ENCODE data around the gene LRRC8E. TPM values are rescaled to one million over a fixed set of nuclear protein-coding genes. Genes with fewer than 3 reads are reported as not detected.
"Not testable (repeated sequence)": the region's sequence is repeated elsewhere in the genome, so short reads cannot be mapped to it uniquely, and the experiment has no call there.

The LRRC8E gene
- polyA plus RNA-seq, 4 donors, result 0.27 to 0.71 (median 0.60) TPM

GRCh38 chr19:7883105-7883504 is 5.2 kb upstream of the LRRC8E start:
- Histone ChIP-seq H3K4me3 (ENCODE audit: low read depth in 1 of 3, low read length in 3 of 3) (no peak overlapping the region), H3K36me3 (ENCODE audit: control insufficient read depth in 3 of 3, insufficient read depth in 2 of 3, low read depth in 1 of 3, low read length in 3 of 3) (no peaks in the 10 kb centered on the region)
- WGBS, 3 donors, result 52 to 85% (median 62%) methylated on average over 4 of the region's 4 CpGs

GRCh38 chr19:7883796-7884570 is 4.3 kb upstream of the LRRC8E start:
- no peak for FAIRE-seq
- H3K9me3 ChIP-seq (ENCODE audit: control insufficient read depth in 2 of 2, insufficient read depth in 1 of 2, low read depth in 1 of 2, low read length in 1 of 2), result no peaks in the 10 kb centered on the region
- 79 to 90% (median 88%) methylated on average over 2 of the region's 2 CpGs for WGBS, 3 donors

More at GRCh38 chr19:7883105-7883504, 5.2 kb upstream of the LRRC8E start:
- FAIRE-seq, result no peak
- H3K4me1 ChIP-seq (ENCODE audit: control insufficient read depth in 3 of 3, insufficient read depth in 2 of 3, low read depth in 1 of 3, low read length in 2 of 3), result peaks cover 0 to 7% (median 0%) of the 10 kb centered on the region in 3 donors
- peaks cover 0 to 9% (median 0%) of the 10 kb centered on the region in 3 donors for H3K27me3 ChIP-seq (ENCODE audit: control insufficient read depth in 3 of 3, insufficient read depth in 3 of 3, low read length in 3 of 3)
- H3K27ac ChIP-seq (ENCODE audit: low read depth in 1 of 3, low read length in 2 of 3), result no peak overlapping the region
- H3K9me3 ChIP-seq (ENCODE audit: control insufficient read depth in 2 of 2, insufficient read depth in 1 of 2, low read depth in 1 of 2, low read length in 1 of 2), result no peaks in the 10 kb centered on the region
- DNase-seq, result no peak

GRCh38 chr19:7885818-7886217 is 2.5 kb upstream of the LRRC8E start:
- no peak for DNase-seq
- Histone ChIP-seq H3K27ac (ENCODE audit: low read depth in 1 of 3, low read length in 2 of 3) (no peak overlapping the region), H3K27me3 (ENCODE audit: control insufficient read depth in 3 of 3, insufficient read depth in 3 of 3, low read length in 3 of 3) (peaks cover 0 to 19% (median 2%) of the 10 kb centered on the region in 3 donors), H3K36me3 (ENCODE audit: control insufficient read depth in 3 of 3, insufficient read depth in 2 of 3, low read depth in 1 of 3, low read length in 3 of 3) (no peaks in the 10 kb centered on the region), H3K9me3 (ENCODE audit: control insufficient read depth in 2 of 2, insufficient read depth in 1 of 2, low read depth in 1 of 2, low read length in 1 of 2) (no peaks in the 10 kb centered on the region), H3K4me3 (ENCODE audit: low read depth in 1 of 3, low read length in 3 of 3) (no peak overlapping the region), H3K4me1 (ENCODE audit: control insufficient read depth in 3 of 3, insufficient read depth in 2 of 3, low read depth in 1 of 3, low read length in 2 of 3) (peaks cover 0 to 8% (median 0%) of the 10 kb centered on the region in 3 donors)
- FAIRE-seq, result no peak
- 68 to 83% (median 76%) methylated on average over 8 of the region's 8 CpGs for WGBS, 3 donors

More at GRCh38 chr19:7883796-7884570, 4.3 kb upstream of the LRRC8E start:
- Histone ChIP-seq H3K4me1 (ENCODE audit: control insufficient read depth in 3 of 3, insufficient read depth in 2 of 3, low read depth in 1 of 3, low read length in 2 of 3) (peaks cover 0 to 8% (median 0%) of the 10 kb centered on the region in 3 donors), H3K27ac (ENCODE audit: low read depth in 1 of 3, low read length in 2 of 3) (no peak overlapping the region), H3K36me3 (ENCODE audit: control insufficient read depth in 3 of 3, insufficient read depth in 2 of 3, low read depth in 1 of 3, low read length in 3 of 3) (no peaks in the 10 kb centered on the region), H3K27me3 (ENCODE audit: control insufficient read depth in 3 of 3, insufficient read depth in 3 of 3, low read length in 3 of 3) (peaks cover 0 to 16% (median 2%) of the 10 kb centered on the region in 3 donors), H3K4me3 (ENCODE audit: low read depth in 1 of 3, low read length in 3 of 3) (no peak overlapping the region)
- DNase-seq, result no peak

- FAIRE-seq (no peak), DNase-seq (no peak)
- Histone ChIP-seq H3K4me3 (ENCODE audit: low read depth in 1 of 3, low read length in 3 of 3) (no peak overlapping the region), H3K27me3 (ENCODE audit: control insufficient read depth in 3 of 3, insufficient read depth in 3 of 3, low read length in 3 of 3) (peaks cover 0 to 19% (median 2%) of the 10 kb centered on the region in 3 donors), H3K36me3 (ENCODE audit: control insufficient read depth in 3 of 3, insufficient read depth in 2 of 3, low read depth in 1 of 3, low read length in 3 of 3) (no peaks in the 10 kb centered on the region), H3K27ac (ENCODE audit: low read depth in 1 of 3, low read length in 2 of 3) (no peak overlapping the region), H3K4me1 (ENCODE audit: control insufficient read depth in 3 of 3, insufficient read depth in 2 of 3, low read depth in 1 of 3, low read length in 2 of 3) (peaks cover 0 to 8% (median 0%) of the 10 kb centered on the region in 3 donors), H3K9me3 (ENCODE audit: control insufficient read depth in 2 of 2, insufficient read depth in 1 of 2, low read depth in 1 of 2, low read length in 1 of 2) (no peaks in the 10 kb centered on the region)
- 39 to 68% (median 50%) methylated on average over 16 of the region's 16 CpGs for WGBS, 3 donors
Observed at GRCh38 chr19:7887408-7888144, 734 bp upstream of the LRRC8E start.

- Histone ChIP-seq H3K36me3 (ENCODE audit: control insufficient read depth in 3 of 3, insufficient read depth in 2 of 3, low read depth in 1 of 3, low read length in 3 of 3) (no peaks in the 10 kb centered on the region), H3K4me3 (ENCODE audit: low read depth in 1 of 3, low read length in 3 of 3) (peak overlapping the region; percentile 26 to 39 (median 28)), H3K4me1 (ENCODE audit: control insufficient read depth in 3 of 3, insufficient read depth in 2 of 3, low read depth in 1 of 3, low read length in 2 of 3) (peaks cover 0 to 8% (median 0%) of the 10 kb centered on the region in 3 donors), H3K27ac (ENCODE audit: low read depth in 1 of 3, low read length in 2 of 3) (no peak overlapping the region), H3K27me3 (ENCODE audit: control insufficient read depth in 3 of 3, insufficient read depth in 3 of 3, low read length in 3 of 3) (peaks cover 0 to 19% (median 2%) of the 10 kb centered on the region in 3 donors), H3K9me3 (ENCODE audit: control insufficient read depth in 2 of 2, insufficient read depth in 1 of 2, low read depth in 1 of 2, low read length in 1 of 2) (no peaks in the 10 kb centered on the region)
- no peak for DNase-seq
- no peak for FAIRE-seq
- 73 to 78% (median 74%) methylated on average over 8 of the region's 8 CpGs for WGBS, 3 donors
Observed at GRCh38 chr19:7888826-7889217, 512 bp downstream of the LRRC8E start.

GRCh38 chr19:7893362-7894101 is 5.2 kb downstream of the LRRC8E start:
- not testable (repeated sequence) for H3K9me3 ChIP-seq (ENCODE audit: control insufficient read depth in 2 of 2, insufficient read depth in 1 of 2, low read depth in 1 of 2, low read length in 1 of 2); H3K4me1 ChIP-seq (ENCODE audit: control insufficient read depth in 3 of 3, insufficient read depth in 2 of 3, low read depth in 1 of 3, low read length in 2 of 3); H3K4me3 ChIP-seq (ENCODE audit: low read depth in 1 of 3, low read length in 3 of 3); FAIRE-seq; H3K36me3 ChIP-seq (ENCODE audit: control insufficient read depth in 3 of 3, insufficient read depth in 2 of 3, low read depth in 1 of 3, low read length in 3 of 3); H3K27ac ChIP-seq (ENCODE audit: low read depth in 1 of 3, low read length in 2 of 3); DNase-seq; H3K27me3 ChIP-seq (ENCODE audit: control insufficient read depth in 3 of 3, insufficient read depth in 3 of 3, low read length in 3 of 3)
- WGBS, 3 donors, result 80 to 83% (median 81%) methylated on average over 17 to 18 of the region's 18 CpGs

- H3K27ac ChIP-seq (ENCODE audit: low read depth in 1 of 3, low read length in 2 of 3), result no peak overlapping the region
- no peaks in the 10 kb centered on the region for H3K9me3 ChIP-seq (ENCODE audit: control insufficient read depth in 2 of 2, insufficient read depth in 1 of 2, low read depth in 1 of 2, low read length in 1 of 2)
- H3K4me1 ChIP-seq (ENCODE audit: control insufficient read depth in 3 of 3, insufficient read depth in 2 of 3, low read depth in 1 of 3, low read length in 2 of 3), result peaks cover 0 to 2% (median 0%) of the 10 kb centered on the region in 3 donors
- DNase-seq (no peak), FAIRE-seq (no peak)
- H3K4me3 ChIP-seq (ENCODE audit: low read depth in 1 of 3, low read length in 3 of 3), result no peak overlapping the region
- peaks cover 0 to 2% (median 0%) of the 10 kb centered on the region in 3 donors for H3K36me3 ChIP-seq (ENCODE audit: control insufficient read depth in 3 of 3, insufficient read depth in 2 of 3, low read depth in 1 of 3, low read length in 3 of 3)
- WGBS, 3 donors, result 26 to 45% (median 39%) methylated on average over 17 to 18 of the region's 18 CpGs
- no peaks in the 10 kb centered on the region for H3K27me3 ChIP-seq (ENCODE audit: control insufficient read depth in 3 of 3, insufficient read depth in 3 of 3, low read length in 3 of 3)
Observed at GRCh38 chr19:7894612-7895309, 6.5 kb downstream of the LRRC8E start.
